Omental fat pad (tissue), 4 donors: ENCODE measurements around the gene IL17RD. TPM values are rescaled to one million over a fixed set of nuclear protein-coding genes. Genes with fewer than 3 reads are reported as not detected.

Experiments used
- ATAC-seq: fragments of 150-250 bp; one replicate; pipeline ENCODE4 v1.9.1; 2016; ENCODE audit warnings: mild to moderate bottlenecking, moderate library complexity; ENCODE audit not compliant: low FRiP score
- DNase-seq: peaks from one replicate; pipeline ENCODE4 v3.0.0-alpha.2; 2019; ENCODE audit warnings: low spot score
- total RNA-seq, 4 donors: library from RNA; depleted of rRNA; stranded (reverse); fragments of >200 nt; gene quantifications; one replicate each; pipeline ENCODE4 v1.1.0, GENCODE V29; 2016
- TF ChIP-seq, protein P1 (sequence below), 3 donors: fragments of 450-650 bp; IDR thresholded peaks; one replicate each; pipeline ENCODE4 v1.5.1; 2016 to 2017; ENCODE audit warnings: antibody characterized with exemption in 3 of 3, mild to moderate bottlenecking in 3 of 3, moderate library complexity in 2 of 3

The IL17RD gene
- total RNA-seq, 4 donors from 2014 or later, result 4.9 to 13.2 (median 6.6) TPM

DNA sequence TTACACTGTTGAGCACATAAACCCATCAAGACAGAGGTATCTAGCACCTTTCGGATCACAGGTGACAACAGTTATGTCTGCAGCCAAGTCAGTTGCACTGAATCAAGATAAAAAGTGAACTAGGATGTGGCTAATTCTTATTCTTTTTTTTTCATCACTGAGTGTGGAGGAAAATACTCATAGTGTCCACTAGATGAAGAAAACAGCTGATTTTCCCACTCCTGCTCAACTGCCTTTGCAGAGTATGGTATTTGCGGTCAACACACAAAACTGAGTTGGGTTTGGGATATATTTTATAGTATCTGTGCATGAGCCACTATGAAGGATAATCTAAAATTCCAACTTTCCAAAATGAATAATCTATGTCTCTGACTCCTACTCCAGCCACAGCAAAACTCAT lies 32.5 kb downstream of the IL17RD start:
- TF ChIP-seq, protein P1, sequence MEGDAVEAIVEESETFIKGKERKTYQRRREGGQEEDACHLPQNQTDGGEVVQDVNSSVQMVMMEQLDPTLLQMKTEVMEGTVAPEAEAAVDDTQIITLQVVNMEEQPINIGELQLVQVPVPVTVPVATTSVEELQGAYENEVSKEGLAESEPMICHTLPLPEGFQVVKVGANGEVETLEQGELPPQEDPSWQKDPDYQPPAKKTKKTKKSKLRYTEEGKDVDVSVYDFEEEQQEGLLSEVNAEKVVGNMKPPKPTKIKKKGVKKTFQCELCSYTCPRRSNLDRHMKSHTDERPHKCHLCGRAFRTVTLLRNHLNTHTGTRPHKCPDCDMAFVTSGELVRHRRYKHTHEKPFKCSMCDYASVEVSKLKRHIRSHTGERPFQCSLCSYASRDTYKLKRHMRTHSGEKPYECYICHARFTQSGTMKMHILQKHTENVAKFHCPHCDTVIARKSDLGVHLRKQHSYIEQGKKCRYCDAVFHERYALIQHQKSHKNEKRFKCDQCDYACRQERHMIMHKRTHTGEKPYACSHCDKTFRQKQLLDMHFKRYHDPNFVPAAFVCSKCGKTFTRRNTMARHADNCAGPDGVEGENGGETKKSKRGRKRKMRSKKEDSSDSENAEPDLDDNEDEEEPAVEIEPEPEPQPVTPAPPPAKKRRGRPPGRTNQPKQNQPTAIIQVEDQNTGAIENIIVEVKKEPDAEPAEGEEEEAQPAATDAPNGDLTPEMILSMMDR (IDR thresholded peaks at IDR 0.05), result no peak
- DNase-seq (no peak), ATAC-seq (no peak)

DNA sequence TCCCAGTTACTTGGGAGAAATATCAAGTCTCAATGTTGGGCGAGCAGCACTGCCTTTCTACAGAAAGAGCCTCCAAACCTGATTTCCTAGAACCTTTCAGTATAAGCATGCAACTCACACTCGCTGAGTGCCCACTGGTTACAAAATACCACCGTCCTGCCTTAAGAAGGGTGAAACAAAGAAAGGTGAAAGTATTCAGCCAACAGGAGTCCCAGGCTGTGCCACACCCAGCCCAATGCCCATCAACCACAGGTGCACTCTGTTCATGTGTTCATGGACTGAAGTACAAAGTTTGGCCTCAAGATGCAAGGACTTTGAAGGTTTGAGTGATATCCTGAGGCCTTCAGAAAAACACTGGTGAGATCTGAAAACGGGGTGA lies 34.0 kb downstream of the IL17RD start:
- DNase-seq (no peak), ATAC-seq (no peak)
- TF ChIP-seq, protein P1 (IDR thresholded peaks at IDR 0.05), result no peak

DNA sequence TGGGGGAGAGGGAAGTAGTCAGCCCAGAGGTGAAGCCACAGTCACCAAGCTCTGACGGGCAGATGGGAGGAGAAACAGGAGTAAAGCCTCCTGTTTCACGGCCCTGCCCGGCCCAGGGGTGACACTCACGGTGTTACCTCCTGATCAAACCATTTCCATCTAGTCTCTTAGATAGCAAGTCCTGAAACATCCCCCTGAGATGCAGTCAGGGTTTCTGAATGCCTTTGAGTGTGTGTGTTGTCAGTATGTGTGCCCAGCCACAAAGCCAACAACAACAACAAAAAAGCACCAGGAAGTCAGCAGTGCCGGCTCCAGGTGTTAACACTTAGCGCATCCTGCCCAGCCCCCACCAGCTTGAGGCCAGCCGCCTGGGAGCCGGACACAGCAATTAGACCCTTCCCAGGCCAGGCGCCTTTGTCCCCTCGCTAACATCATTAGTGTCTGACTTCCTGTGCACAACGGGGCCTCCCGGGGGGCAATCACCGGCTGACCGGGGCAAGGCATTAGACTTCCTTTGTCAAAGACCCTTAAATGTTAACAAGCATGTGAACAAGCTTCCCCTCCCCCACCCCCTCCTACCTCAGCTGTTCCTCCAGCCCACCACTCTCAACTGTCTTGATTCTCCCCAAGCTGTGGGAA lies 34.5 kb downstream of the IL17RD start:
- no peak for DNase-seq
- no peak for ATAC-seq
- TF ChIP-seq, protein P1 (IDR thresholded peaks at IDR 0.05), result no peak

- DNase-seq, result no peak
- TF ChIP-seq, protein P1 (IDR thresholded peaks at IDR 0.05), result no peak
- no peak for ATAC-seq
Measured at GRCh38 chr3:57128826-57129667, 36.1 kb downstream of the IL17RD start.

DNA sequence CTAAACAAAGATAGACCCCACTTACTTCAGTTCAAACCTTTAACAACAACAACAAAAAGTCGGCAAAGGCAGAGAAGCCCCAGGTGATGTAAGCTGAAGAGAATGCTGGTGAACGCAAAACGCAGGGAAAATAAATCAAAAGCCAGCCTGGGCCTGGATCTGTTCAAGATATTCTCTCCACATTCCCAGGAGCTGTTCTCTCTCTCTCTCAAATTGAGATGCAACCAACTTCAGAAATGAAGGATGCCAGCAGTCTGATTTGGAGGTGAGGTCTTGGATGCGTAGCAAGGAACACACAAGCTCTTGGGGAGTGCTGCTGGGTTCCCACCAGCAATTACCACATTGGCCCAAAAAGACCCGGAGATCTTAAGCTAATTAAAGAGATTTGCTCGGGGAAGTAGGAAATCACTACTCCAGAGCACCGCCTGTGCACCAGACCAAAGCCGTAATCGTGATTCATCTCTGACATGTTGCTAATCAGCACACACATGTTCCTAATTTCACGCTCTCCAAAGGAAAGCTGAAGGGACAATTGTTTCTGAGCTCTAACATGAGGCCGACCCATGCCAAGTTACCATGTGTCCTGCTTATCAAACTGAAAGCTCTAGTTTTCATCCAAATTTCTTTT lies 37.1 kb downstream of the IL17RD start:
- TF ChIP-seq, protein P1 (IDR thresholded peaks at IDR 0.05), result no peak
- ATAC-seq, result no peak
- DNase-seq, result no peak

GRCh38 chr3:57126244-57126643 lies 38.9 kb downstream of the IL17RD start:
- ATAC-seq (no peak), DNase-seq (no peak)
- TF ChIP-seq, protein P1 (IDR thresholded peaks at IDR 0.05), result no peak
